Measurements from ENCODE around the gene TNFAIP8L1. TPM values are rescaled to one million over a fixed set of nuclear protein-coding genes. Genes with fewer than 3 reads are reported as not detected.
"Not testable (repeated sequence)": the region's sequence is repeated elsewhere in the genome, so short reads cannot be mapped to it uniquely, and the experiment has no call there.

Gene TNFAIP8L1
- total RNA-seq, 1 experiment from 2014 or later: 8.3 TPM

- no peaks in the 10 kb centered on the region for H4K20me1 ChIP-seq (ENCODE audit: low read length)
- no peak overlapping the region for H2AFZ ChIP-seq (ENCODE audit: low read length)
- H3K79me2 ChIP-seq (ENCODE audit: low read length): no peaks in the 10 kb centered on the region
- intact Hi-C loops (cut with micrococcal nuclease): no loop called here
- no peaks in the 10 kb centered on the region for H3K9me2 ChIP-seq (replicated peaks; ENCODE audit: low read length)
- H3K4me1 ChIP-seq (ENCODE audit: insufficient read depth, low read length): peaks cover 3% of the 10 kb centered on the region; the same call in 1 of the 2 replicates
- H3F3A ChIP-seq (ENCODE audit: low read length, unreplicated experiment): no peaks in the 10 kb centered on the region
- no peak overlapping the region for H3K27ac ChIP-seq (ENCODE audit: low read length)
- no peaks in the 10 kb centered on the region for H3K36me3 ChIP-seq (ENCODE audit: low read depth, low read length)
- TF ChIP-seq EZH2 (IDR thresholded peaks at IDR 0.05; ENCODE audit: low read length, unreplicated experiment) (no peak), CTCF (conservative IDR thresholded peaks at IDR 0.05; ENCODE audit: low read depth, low read length) (no peak)
- no peaks in the 10 kb centered on the region for H3K27me3 ChIP-seq (ENCODE audit: low read length)
- BruUV-seq (replicated peaks): no TSS peak
- H3K4me3 ChIP-seq (ENCODE audit: low read length): no peak overlapping the region
- DNase-seq (peak; percentile 65), ATAC-seq (peak; percentile 18)
- ChIA-PET POLR2A (ENCODE audit: unreplicated experiment) (no interaction called here), CTCF (interaction anchor here (1.2 kb wide), 1 partner anchor 41 kb away, joined by 8 read pairs; no protein-coding TSS in a partner anchor)
- H3K9me3 ChIP-seq (ENCODE audit: low read length): no peaks in the 10 kb centered on the region
- H3K9ac ChIP-seq (ENCODE audit: low read length): no peak overlapping the region
- no peak overlapping the region for H3K4me2 ChIP-seq (ENCODE audit: low read length)
Observed at GRCh38 chr19:4593409-4593851, 45.9 kb upstream of the TNFAIP8L1 start.

DNA sequence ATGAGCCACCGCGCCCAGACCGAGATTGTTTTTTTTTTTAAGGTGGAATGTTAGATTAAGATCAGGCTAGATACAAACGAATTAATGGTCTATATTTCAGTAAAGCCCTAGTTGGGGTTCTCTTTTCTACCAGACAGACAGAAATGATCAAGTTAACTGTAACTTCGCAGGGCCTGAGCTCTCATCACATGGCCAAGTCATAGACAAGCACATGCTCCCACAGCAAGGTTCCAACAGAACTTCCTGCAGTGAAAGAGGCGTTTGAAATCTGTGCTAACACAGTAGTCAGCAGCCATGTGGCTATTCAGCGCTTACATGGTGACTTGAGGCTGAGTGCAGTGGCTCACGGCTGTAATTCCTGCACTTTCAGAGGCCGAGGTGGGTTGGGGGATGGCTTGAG is 45.1 kb upstream of the TNFAIP8L1 start:
- Histone ChIP-seq H3K4me2 (ENCODE audit: low read length) (no peak overlapping the region), H3K9ac (ENCODE audit: low read length) (no peak overlapping the region), H3K9me2 (replicated peaks; ENCODE audit: low read length) (no peaks in the 10 kb centered on the region), H3F3A (ENCODE audit: low read length, unreplicated experiment) (no peaks in the 10 kb centered on the region), H3K9me3 (ENCODE audit: low read length) (no peaks in the 10 kb centered on the region), H3K27me3 (ENCODE audit: low read length) (no peaks in the 10 kb centered on the region), H3K79me2 (ENCODE audit: low read length) (no peaks in the 10 kb centered on the region), H4K20me1 (ENCODE audit: low read length) (no peaks in the 10 kb centered on the region), H3K4me1 (ENCODE audit: insufficient read depth, low read length) (peaks cover 4% of the 10 kb centered on the region; the same call in 1 of the 2 replicates), H3K27ac (ENCODE audit: low read length) (no peak overlapping the region), H3K36me3 (ENCODE audit: low read depth, low read length) (no peaks in the 10 kb centered on the region), H2AFZ (ENCODE audit: low read length) (no peak overlapping the region), H3K4me3 (ENCODE audit: low read length) (no peak overlapping the region)
- intact Hi-C loops (cut with micrococcal nuclease): no loop called here
- POLR2A ChIA-PET (ENCODE audit: unreplicated experiment): no interaction called here
- no peak for ATAC-seq
- TF ChIP-seq CTCF (conservative IDR thresholded peaks at IDR 0.05; ENCODE audit: low read depth, low read length): no peak
- no peak for TF ChIP-seq EZH2phosphoT487 (IDR thresholded peaks at IDR 0.05; ENCODE audit: borderline replicate concordance, low read length)
- TF ChIP-seq EZH2 (IDR thresholded peaks at IDR 0.05; ENCODE audit: low read length, unreplicated experiment): no peak
- no TSS peak for BruUV-seq (replicated peaks)
- CTCF ChIA-PET: interaction anchor here (0.5 to 1.2 kb wide), 3 partner anchors 25 to 40 kb away, joined by 3 to 8 read pairs (median 4); no protein-coding TSS in a partner anchor
- DNase-seq: no peak

DNA sequence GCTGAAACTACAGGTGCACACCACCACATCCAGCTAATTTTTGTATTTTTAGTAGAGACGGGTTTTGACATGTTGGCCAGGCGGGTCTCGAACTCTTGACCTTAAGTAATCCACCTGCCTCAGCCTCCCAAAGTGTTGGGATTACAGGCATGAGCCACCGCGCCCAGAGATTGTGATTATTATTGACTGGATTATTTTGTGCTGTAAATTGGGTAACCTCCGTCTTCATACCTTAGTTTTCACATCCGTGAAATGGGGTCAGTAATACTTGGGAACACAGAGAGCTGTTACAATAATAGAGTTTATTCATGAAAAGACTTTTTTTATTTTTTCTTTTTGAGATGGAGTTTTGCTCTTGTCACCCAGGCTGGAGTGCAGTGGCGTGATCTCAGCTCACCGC is 44.2 kb upstream of the TNFAIP8L1 start:
- H3K9me2 ChIP-seq (replicated peaks; ENCODE audit: low read length); H3K4me2 ChIP-seq (ENCODE audit: low read length); H3K4me1 ChIP-seq (ENCODE audit: insufficient read depth, low read length); H3F3A ChIP-seq (ENCODE audit: low read length, unreplicated experiment); H3K4me3 ChIP-seq (ENCODE audit: low read length); ATAC-seq; H2AFZ ChIP-seq (ENCODE audit: low read length); H4K20me1 ChIP-seq (ENCODE audit: low read length); POLR2A ChIA-PET (ENCODE audit: unreplicated experiment); H3K27ac ChIP-seq (ENCODE audit: low read length); H3K9me3 ChIP-seq (ENCODE audit: low read length); intact Hi-C loops (cut with micrococcal nuclease); H3K79me2 ChIP-seq (ENCODE audit: low read length); CTCF ChIA-PET; H3K9ac ChIP-seq (ENCODE audit: low read length); BruUV-seq (replicated peaks); H3K36me3 ChIP-seq (ENCODE audit: low read depth, low read length); DNase-seq; H3K27me3 ChIP-seq (ENCODE audit: low read length): not testable (repeated sequence)

All from PC-3 (cell line).